ENCODE results near the gene TBC1D9. TPM values are rescaled to one million over a fixed set of nuclear protein-coding genes. Genes with fewer than 3 reads are reported as not detected.
A peak's percentile ranks its signal among the peaks of the same experiment; 100 is the strongest.

TBC1D9 gene
- total RNA-seq, 1 experiment from 2014 or later: 21.7 TPM

DNA sequence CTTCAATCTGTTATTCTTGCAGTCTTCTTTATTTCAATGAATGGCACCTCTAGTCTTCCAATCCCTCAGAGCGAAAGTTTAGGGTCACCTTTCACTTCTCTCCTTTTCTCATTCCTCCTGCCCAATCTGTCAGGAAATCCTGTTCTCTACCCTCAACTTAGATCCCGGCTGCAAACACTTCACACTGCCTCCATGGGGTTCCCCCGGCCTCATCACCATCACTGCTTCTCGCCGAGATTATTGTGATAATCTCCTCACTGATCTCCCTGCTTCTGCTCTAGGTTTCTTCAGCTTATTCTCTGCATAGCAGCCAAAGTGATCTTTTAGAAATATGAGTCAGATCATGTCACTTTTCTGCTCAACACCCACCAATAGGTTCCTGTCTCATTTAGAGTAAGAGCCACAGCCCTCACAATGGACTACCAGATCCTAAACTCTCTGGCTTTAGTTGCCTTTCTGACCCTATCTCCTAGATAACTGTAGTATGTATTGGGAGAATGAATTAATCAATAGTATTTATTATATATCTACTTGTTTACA is 43.6 kb upstream of the TBC1D9 start:
- no peaks in the 10 kb centered on the region for H3K9me3 ChIP-seq (ENCODE audit: control insufficient read depth, insufficient read depth, low read depth, low read length)
- ChIA-PET CTCF (no interaction called here), POLR2A (no interaction called here)
- no peaks in the 10 kb centered on the region for H3K4me1 ChIP-seq (ENCODE audit: control insufficient read depth, insufficient read depth, low read length)
- intact Hi-C loops (cut with micrococcal nuclease; ENCODE audit: unreplicated experiment): no loop called here
- in situ Hi-C loops (cut with HindIII; ENCODE audit: low pct_unique_long_range_greater_than_20kb, low sequenced_read_pairs): no loop called here
- no peaks in the 10 kb centered on the region for H3K36me3 ChIP-seq (ENCODE audit: control insufficient read depth, insufficient read depth, low read length)
- DNase-seq (ENCODE audit: low read depth, low spot score) (no peak), ATAC-seq (no peak)
- no peaks in the 10 kb centered on the region for H3K27me3 ChIP-seq (ENCODE audit: control insufficient read depth, insufficient read depth, low read length)
- no peak for TF ChIP-seq TCF7L2 (IDR thresholded peaks at IDR 0.05; ENCODE audit: low read depth, low read length)
- TF ChIP-seq, protein P1, sequence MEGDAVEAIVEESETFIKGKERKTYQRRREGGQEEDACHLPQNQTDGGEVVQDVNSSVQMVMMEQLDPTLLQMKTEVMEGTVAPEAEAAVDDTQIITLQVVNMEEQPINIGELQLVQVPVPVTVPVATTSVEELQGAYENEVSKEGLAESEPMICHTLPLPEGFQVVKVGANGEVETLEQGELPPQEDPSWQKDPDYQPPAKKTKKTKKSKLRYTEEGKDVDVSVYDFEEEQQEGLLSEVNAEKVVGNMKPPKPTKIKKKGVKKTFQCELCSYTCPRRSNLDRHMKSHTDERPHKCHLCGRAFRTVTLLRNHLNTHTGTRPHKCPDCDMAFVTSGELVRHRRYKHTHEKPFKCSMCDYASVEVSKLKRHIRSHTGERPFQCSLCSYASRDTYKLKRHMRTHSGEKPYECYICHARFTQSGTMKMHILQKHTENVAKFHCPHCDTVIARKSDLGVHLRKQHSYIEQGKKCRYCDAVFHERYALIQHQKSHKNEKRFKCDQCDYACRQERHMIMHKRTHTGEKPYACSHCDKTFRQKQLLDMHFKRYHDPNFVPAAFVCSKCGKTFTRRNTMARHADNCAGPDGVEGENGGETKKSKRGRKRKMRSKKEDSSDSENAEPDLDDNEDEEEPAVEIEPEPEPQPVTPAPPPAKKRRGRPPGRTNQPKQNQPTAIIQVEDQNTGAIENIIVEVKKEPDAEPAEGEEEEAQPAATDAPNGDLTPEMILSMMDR (IDR thresholded peaks at IDR 0.05): no peak
- TF ChIP-seq, protein P2, sequence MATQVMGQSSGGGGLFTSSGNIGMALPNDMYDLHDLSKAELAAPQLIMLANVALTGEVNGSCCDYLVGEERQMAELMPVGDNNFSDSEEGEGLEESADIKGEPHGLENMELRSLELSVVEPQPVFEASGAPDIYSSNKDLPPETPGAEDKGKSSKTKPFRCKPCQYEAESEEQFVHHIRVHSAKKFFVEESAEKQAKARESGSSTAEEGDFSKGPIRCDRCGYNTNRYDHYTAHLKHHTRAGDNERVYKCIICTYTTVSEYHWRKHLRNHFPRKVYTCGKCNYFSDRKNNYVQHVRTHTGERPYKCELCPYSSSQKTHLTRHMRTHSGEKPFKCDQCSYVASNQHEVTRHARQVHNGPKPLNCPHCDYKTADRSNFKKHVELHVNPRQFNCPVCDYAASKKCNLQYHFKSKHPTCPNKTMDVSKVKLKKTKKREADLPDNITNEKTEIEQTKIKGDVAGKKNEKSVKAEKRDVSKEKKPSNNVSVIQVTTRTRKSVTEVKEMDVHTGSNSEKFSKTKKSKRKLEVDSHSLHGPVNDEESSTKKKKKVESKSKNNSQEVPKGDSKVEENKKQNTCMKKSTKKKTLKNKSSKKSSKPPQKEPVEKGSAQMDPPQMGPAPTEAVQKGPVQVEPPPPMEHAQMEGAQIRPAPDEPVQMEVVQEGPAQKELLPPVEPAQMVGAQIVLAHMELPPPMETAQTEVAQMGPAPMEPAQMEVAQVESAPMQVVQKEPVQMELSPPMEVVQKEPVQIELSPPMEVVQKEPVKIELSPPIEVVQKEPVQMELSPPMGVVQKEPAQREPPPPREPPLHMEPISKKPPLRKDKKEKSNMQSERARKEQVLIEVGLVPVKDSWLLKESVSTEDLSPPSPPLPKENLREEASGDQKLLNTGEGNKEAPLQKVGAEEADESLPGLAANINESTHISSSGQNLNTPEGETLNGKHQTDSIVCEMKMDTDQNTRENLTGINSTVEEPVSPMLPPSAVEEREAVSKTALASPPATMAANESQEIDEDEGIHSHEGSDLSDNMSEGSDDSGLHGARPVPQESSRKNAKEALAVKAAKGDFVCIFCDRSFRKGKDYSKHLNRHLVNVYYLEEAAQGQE (IDR thresholded peaks at IDR 0.05; ENCODE audit: insufficient read depth in 1 of 2, low read depth in 2 of 2, low read length in 1 of 2): no peak
- TF ChIP-seq SIN3A (IDR thresholded peaks at IDR 0.05; ENCODE audit: borderline replicate concordance, insufficient read depth, low read depth, low read length): no peak
- TF ChIP-seq POLR2AphosphoS5 (IDR thresholded peaks at IDR 0.05; ENCODE audit: low read depth, low read length): no peak
- no peak overlapping the region for H3K4me3 ChIP-seq (ENCODE audit: low read depth in 2 of 2, low read length in 2 of 2)
- no TSS peak for BruUV-seq (replicated peaks)
- H3K27ac ChIP-seq (ENCODE audit: low read length): no peak overlapping the region

DNA sequence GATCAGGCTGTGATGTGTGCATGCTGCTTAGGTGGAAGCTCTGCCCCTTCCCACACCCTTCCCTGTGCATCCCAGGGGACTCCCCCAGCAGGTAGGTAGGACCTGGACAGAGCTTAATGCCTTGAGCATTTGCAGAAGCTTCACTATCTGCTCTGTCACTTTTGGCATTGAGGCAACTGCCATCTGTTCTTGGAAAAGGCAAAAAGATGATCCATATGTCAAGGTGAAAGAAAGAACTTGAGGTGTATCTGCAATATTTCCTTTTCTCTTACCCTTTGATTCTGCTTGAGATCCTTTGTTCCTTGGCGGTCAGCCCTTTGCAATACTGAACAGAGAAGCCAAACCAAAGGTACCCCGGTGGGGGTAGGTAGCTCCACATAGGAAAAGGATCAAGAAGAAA is 37.1 kb upstream of the TBC1D9 start:
- no peaks in the 10 kb centered on the region for H3K27me3 ChIP-seq (ENCODE audit: control insufficient read depth, insufficient read depth, low read length)
- no TSS peak for BruUV-seq (replicated peaks)
- no peaks in the 10 kb centered on the region for H3K36me3 ChIP-seq (ENCODE audit: control insufficient read depth, insufficient read depth, low read length)
- DNase-seq (ENCODE audit: low read depth, low spot score): no peak
- H3K4me3 ChIP-seq (ENCODE audit: low read depth in 2 of 2, low read length in 2 of 2): no peak overlapping the region
- ChIA-PET POLR2A (no interaction called here), CTCF (no interaction called here)
- in situ Hi-C loops (cut with HindIII; ENCODE audit: low pct_unique_long_range_greater_than_20kb, low sequenced_read_pairs): no loop called here
- ATAC-seq: no peak
- H3K9me3 ChIP-seq (ENCODE audit: control insufficient read depth, insufficient read depth, low read depth, low read length): no peaks in the 10 kb centered on the region
- no peaks in the 10 kb centered on the region for H3K4me1 ChIP-seq (ENCODE audit: control insufficient read depth, insufficient read depth, low read length)
- H3K27ac ChIP-seq (ENCODE audit: low read length): no peak overlapping the region
- no peak for TF ChIP-seq TCF7L2 (IDR thresholded peaks at IDR 0.05; ENCODE audit: low read depth, low read length)
- TF ChIP-seq SIN3A (IDR thresholded peaks at IDR 0.05; ENCODE audit: borderline replicate concordance, insufficient read depth, low read depth, low read length): no peak
- intact Hi-C loops (cut with micrococcal nuclease; ENCODE audit: unreplicated experiment): no loop called here

DNA sequence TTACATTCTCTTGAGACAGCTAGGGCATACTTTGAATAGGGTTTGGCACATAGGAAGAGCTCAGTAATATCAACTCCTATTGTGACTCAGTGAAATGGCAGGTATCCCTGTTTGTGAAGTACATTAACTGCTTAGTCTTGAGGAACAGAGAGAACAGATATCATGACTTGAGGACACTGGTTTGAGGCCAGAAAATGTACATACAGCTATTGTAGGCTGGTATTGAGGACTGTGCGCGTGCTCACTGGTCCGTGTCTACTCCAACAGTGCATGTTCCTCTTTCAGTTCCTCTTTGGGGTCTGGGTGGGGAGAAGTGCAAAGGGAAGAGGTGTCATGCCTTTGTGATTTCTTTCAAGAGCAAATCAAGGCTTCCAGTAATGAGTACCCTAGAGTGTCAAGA is 34.6 kb upstream of the TBC1D9 start:
- no peak overlapping the region for H3K4me3 ChIP-seq (ENCODE audit: low read depth in 2 of 2, low read length in 2 of 2)
- intact Hi-C loops (cut with micrococcal nuclease; ENCODE audit: unreplicated experiment): no loop called here
- peak; percentile 10 for DNase-seq (ENCODE audit: low read depth, low spot score)
- H3K4me1 ChIP-seq (ENCODE audit: control insufficient read depth, insufficient read depth, low read length): no peaks in the 10 kb centered on the region
- H3K9me3 ChIP-seq (ENCODE audit: control insufficient read depth, insufficient read depth, low read depth, low read length): no peaks in the 10 kb centered on the region
- ChIA-PET CTCF (no interaction called here), POLR2A (interaction anchor here (0.5 kb wide), 1 partner anchor 102 kb away, joined by 11 read pairs; no protein-coding TSS in a partner anchor)
- no peak for ATAC-seq
- no TSS peak for BruUV-seq (replicated peaks)
- no peaks in the 10 kb centered on the region for H3K27me3 ChIP-seq (ENCODE audit: control insufficient read depth, insufficient read depth, low read length)
- no peak overlapping the region for H3K27ac ChIP-seq (ENCODE audit: low read length)
- in situ Hi-C loops (cut with HindIII; ENCODE audit: low pct_unique_long_range_greater_than_20kb, low sequenced_read_pairs): no loop called here
- H3K36me3 ChIP-seq (ENCODE audit: control insufficient read depth, insufficient read depth, low read length): no peaks in the 10 kb centered on the region
- TF ChIP-seq, protein P2 (IDR thresholded peaks at IDR 0.05; ENCODE audit: insufficient read depth in 1 of 2, low read depth in 2 of 2, low read length in 1 of 2): no peak
- TF ChIP-seq TCF7L2 (IDR thresholded peaks at IDR 0.05; ENCODE audit: low read depth, low read length) (no peak), POLR2AphosphoS5 (IDR thresholded peaks at IDR 0.05; ENCODE audit: low read depth, low read length) (no peak), SIN3A (IDR thresholded peaks at IDR 0.05; ENCODE audit: borderline replicate concordance, insufficient read depth, low read depth, low read length) (no peak)
- TF ChIP-seq, protein P1 (IDR thresholded peaks at IDR 0.05): no peak
